Hepatocyte (in vitro differentiated cells): ENCODE results near the gene ZNF398.

Source experiments
- CTCF ChIP-seq: fragments of 200-600 bp; sonication (generic); IDR thresholded peaks from 2 replicates; pipeline ENCODE4 v1.5.1; 2016; ENCODE audit warnings: antibody characterized with exemption, mild to moderate bottlenecking; ENCODE audit not compliant: poor library complexity
- EZH2 ChIP-seq: fragments of 200-600 bp; sonication (generic); IDR thresholded peaks from 2 replicates; pipeline ENCODE4 v1.6.1; 2016; ENCODE audit warnings: antibody characterized with exemption, mild to moderate bottlenecking, borderline replicate concordance

DNA sequence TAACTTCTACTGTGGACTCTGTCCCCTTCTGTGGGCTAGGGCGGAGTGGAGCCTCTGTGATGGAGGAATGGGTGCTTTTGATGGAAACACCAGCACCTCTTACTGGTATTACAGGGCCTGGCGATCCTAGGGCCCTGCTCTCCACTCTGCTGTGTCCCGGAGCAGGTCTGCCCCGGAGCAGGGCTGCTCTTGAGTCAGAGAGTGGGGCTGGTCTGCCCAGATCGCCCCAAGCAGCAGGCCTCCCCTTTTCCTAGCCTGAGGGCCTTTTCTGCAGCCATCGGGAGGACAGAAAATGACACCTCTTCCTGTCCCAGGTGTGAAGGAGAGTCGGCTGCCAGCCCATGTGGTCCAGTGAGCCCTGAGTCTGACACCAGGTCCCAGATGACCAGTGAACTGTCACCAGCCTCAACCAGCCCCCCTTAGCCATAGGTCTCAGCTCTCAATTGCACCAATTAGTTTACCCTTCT is 49.5 kb downstream of the ZNF398 start:
- TF ChIP-seq CTCF = no peak
- no peak for TF ChIP-seq EZH2
